Ectodermal cell (in vitro differentiated cells): ENCODE measurements around the gene PRODH2.
"Not testable (repeated sequence)": the region's sequence is repeated elsewhere in the genome, so short reads cannot be mapped to it uniquely, and the experiment has no call there.

Source experiments
- H3K27ac ChIP-seq: 2 replicates; pipeline ENCODE4 v1.7.0; 2013; ENCODE audit warnings: mild to moderate bottlenecking, low read depth, low read length; ENCODE audit not compliant: insufficient read depth, poor library complexity, severe bottlenecking
- H3K27me3 ChIP-seq: 2 replicates; pipeline ENCODE4 v1.7.0; 2013; ENCODE audit warnings: mild to moderate bottlenecking, low read length; ENCODE audit not compliant: insufficient read depth, control insufficient read depth, poor library complexity, severe bottlenecking
- H3K36me3 ChIP-seq: one replicate; pipeline ENCODE4 v1.7.0; 2013; ENCODE audit warnings: low read length; ENCODE audit not compliant: control insufficient read depth, insufficient read depth
- H3K4me1 ChIP-seq: one replicate; pipeline ENCODE4 v1.7.0; 2013; ENCODE audit warnings: low read length; ENCODE audit not compliant: control insufficient read depth, insufficient read depth
- H3K4me3 ChIP-seq: 2 replicates; pipeline ENCODE4 v1.7.0; 2013; ENCODE audit warnings: low read depth, low read length, control low read depth; ENCODE audit not compliant: insufficient read depth
- H3K9me3 ChIP-seq: 2 replicates; pipeline ENCODE4 v1.7.0; 2013; ENCODE audit warnings: mild to moderate bottlenecking, low read length, moderate library complexity; ENCODE audit not compliant: control insufficient read depth
- WGBS, 2 experiments: methylation state at CpG; one replicate each; pipeline ENCODE4 v1.1.7; 2013; ENCODE audit warnings: missing lambda C conversion rate in 2 of 2; 5-methylcytosine and 5-hydroxymethylcytosine counted together

Gene PRODH2

DNA sequence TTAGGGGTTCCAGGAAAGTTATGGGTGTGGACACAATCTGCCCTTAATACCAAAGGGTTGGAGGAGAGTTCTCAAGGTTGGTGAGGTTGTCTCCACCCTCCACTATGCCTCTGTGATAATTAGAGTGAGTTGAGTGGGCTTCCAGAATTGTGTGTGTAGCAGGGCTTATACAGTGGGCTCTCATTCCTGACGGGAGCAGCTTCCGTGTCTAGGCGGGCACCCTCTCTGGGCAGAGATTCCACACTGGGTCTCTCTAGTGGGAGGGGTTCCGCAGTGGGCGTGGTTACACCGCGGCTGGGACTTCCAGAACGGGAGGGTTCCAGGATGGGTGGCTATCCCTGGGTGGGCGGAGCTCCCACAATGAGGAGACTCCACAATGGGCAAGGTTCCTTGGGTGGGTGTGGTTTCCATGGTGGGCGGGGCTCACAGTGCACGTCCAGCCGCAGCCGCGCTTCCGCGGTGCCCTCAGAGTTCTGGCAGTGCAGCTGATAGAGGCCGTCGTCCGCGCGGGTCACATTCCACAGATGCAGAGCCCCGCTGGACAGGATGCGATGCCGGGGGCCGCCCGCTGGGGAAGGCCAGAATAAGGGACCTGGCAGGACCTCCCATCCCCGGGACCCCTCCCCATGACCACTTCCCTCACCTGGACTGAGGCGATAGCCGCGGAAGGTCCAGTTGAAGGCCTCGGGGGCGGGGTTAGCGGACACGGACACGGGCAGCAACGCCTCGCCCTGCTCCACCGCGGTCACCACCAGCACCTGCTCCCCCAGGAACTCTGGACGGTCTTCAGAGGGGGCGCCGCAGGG lies 31.2 kb upstream of the PRODH2 start:
- Histone ChIP-seq H3K4me3 (no peak overlapping the region), H3K4me1 (peaks cover 5% of the 10 kb centered on the region), H3K27me3 (peaks cover 87% of the 10 kb centered on the region), H3K36me3 (no peaks in the 10 kb centered on the region), H3K27ac (no peak overlapping the region), H3K9me3 (no peaks in the 10 kb centered on the region)
- 17 to 18% methylated on average over 42 of the region's 42 CpGs for WGBS, 2 experiments

DNA sequence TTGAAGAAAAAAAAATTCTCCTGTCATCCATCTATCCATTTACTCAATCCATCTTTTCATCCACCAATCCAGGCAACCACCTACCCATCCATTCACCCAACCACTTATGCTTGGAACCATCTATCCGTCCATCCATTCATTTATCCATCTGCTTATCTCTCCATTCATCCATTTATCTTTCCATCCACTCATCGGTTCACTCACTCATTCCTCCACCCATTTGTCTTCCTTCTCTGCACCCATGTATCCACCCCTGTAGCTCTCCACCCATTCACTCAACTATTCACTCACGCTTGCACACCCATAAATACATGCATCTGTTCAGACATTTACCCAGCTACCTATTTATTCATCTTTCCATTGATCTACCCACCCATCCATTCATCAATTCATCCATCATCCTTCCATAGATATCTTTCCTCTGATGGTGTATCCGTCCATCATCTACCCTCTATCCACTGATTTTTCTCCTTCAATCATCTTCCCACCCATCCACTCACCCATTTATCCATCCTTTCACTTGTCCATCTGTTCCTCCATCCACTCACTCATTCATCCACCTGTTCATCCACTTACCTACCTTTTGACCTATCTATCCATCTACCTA lies 30.1 kb upstream of the PRODH2 start:
- H3K4me3 ChIP-seq = no peak overlapping the region
- H3K9me3 ChIP-seq = no peaks in the 10 kb centered on the region
- no peak overlapping the region for H3K27ac ChIP-seq
- H3K4me1 ChIP-seq = peaks cover 5% of the 10 kb centered on the region
- H3K36me3 ChIP-seq = no peaks in the 10 kb centered on the region
- 80% methylated on average over 4 of the region's 4 CpGs for WGBS, 2 experiments
- peaks cover 77% of the 10 kb centered on the region for H3K27me3 ChIP-seq

DNA sequence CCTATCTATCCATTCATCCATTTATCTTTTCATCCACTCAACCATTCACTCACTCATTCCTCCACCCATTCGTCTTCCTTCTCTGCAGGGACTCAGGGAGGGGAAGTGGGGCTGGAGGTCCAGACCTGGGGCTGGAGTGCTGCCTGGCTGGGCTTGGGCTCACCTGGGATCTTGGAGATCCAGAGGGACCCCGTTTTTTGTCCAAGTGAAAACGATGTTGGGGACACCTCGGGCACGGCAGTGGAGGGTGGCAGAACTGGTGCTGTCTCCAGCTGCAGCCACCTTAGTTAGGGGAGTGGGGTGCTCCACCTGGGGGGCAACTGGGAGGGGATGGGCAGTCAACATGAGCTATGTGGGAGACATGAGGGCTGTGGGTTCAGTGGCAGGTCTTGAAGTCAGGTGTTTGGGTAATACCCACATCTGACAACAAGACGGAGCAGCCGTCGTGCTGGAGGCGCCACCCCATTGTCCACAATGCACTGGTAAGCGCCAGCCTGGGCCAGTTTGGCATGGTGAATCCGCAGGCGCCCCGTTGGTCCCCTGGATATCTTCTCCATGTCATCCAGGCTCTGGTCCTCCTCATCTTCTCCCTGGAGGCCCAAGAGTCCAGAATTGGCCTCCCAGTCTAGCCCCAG lies 29.4 kb upstream of the PRODH2 start:
- Histone ChIP-seq H3K36me3 (no peaks in the 10 kb centered on the region), H3K9me3 (no peaks in the 10 kb centered on the region), H3K4me1 (peaks cover 5% of the 10 kb centered on the region), H3K4me3 (no peak overlapping the region), H3K27me3 (peaks cover 71% of the 10 kb centered on the region), H3K27ac (no peak overlapping the region)
- WGBS, 2 experiments = 73 to 74% methylated on average over 13 of the region's 13 CpGs

DNA sequence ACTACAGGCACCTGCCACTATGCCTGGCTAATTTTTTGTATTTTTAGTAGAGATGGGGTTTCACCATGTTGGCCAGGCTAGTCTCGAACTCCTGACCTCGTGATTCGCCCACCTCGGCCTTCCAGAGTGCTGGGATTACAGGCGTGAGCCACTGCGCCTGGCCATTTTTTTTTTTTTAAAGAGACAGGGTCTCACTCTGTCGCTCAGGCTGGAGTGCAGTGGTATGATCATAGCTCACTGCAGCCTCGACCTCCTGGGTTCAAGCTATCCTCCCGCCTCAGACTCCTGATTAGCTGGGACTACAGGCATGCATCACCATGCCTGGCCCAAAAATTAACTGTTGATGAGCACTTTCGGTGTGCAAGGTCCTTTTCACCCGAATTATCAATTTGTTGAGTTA lies 23.5 kb upstream of the PRODH2 start:
- H3K36me3 ChIP-seq, H3K27ac ChIP-seq, H3K4me3 ChIP-seq, H3K4me1 ChIP-seq, H3K9me3 ChIP-seq: not testable (repeated sequence)
- 64 to 67% methylated on average over 11 of the region's 11 CpGs for WGBS, 2 experiments
- H3K27me3 ChIP-seq = peaks cover 24% of the 10 kb centered on the region

DNA sequence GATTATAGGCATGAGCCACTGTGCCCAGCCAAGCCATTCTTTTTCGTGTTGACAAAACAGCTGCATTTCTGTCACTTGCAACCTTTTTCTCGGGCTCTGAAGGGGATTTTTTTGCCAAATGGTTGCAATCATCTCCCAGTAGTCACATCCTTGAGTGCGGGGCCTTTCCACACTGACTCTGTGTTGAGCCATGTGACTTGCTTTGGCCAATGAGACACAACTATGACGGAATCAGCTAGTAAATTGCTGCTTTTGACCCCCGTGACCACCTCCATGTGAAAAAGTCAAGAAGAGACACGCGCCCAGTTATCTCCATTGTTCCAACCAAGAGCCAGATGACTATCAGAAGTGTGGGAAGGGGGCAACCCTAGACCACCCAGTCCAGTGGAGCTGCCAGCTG lies 21.3 kb upstream of the PRODH2 start:
- 73% methylated on average over 7 of the region's 7 CpGs for WGBS, 2 experiments
- no peaks in the 10 kb centered on the region for H3K4me1 ChIP-seq
- no peaks in the 10 kb centered on the region for H3K36me3 ChIP-seq
- peaks cover 28% of the 10 kb centered on the region for H3K27me3 ChIP-seq
- H3K27ac ChIP-seq = no peak overlapping the region
- no peak overlapping the region for H3K4me3 ChIP-seq
- H3K9me3 ChIP-seq = no peaks in the 10 kb centered on the region

DNA sequence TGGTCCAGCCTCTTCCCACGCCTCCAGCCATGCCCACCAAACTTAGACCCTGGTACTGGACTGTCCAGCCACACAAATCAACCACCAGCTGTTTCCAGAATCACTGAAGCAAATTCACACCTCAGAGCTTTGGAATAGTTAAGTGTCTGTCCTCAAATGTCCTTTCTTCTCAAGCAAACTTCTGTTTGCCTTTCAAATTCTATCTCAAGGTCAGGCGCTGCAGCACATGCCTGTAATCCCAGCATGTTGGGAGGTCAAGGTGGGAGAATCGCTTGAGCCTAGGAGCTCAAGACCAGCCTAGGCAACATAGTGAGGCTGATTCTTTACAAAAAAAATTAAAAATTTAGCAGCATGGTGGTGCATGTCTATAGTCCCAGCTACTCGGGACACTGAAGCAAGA lies 19.4 kb upstream of the PRODH2 start:
- Histone ChIP-seq H3K9me3 (no peaks in the 10 kb centered on the region), H3K27ac (no peak overlapping the region), H3K4me3 (no peak overlapping the region), H3K36me3 (no peaks in the 10 kb centered on the region), H3K27me3 (peaks cover 27% of the 10 kb centered on the region), H3K4me1 (no peaks in the 10 kb centered on the region)
- WGBS, 2 experiments = 72 to 77% methylated on average over 4 of the region's 4 CpGs

DNA sequence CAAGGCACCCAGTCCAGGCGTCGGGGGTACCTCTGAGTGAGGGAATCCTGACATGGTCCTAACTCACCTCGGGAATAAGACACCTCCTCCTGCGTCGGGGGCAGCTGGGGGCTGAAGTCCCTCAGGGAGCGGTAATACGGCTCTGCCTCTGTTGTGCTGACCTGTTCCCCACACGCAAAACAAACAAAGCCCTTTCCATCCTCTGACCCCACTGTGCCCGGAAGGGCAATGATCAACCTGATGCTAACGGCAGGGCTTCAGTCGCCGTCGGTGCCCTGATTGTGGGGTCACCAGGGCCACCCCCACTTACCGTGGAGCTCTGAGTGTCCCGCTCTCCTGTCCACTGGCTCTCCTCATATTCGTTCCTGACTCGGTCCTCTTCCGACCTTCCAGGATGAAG lies 18.3 kb upstream of the PRODH2 start:
- 74% methylated on average over 18 of the region's 18 CpGs for WGBS, 2 experiments
- no peaks in the 10 kb centered on the region for H3K36me3 ChIP-seq
- H3K27ac ChIP-seq = no peak overlapping the region
- H3K4me3 ChIP-seq = no peak overlapping the region
- no peaks in the 10 kb centered on the region for H3K4me1 ChIP-seq
- no peaks in the 10 kb centered on the region for H3K9me3 ChIP-seq
- H3K27me3 ChIP-seq = peaks cover 31% of the 10 kb centered on the region

DNA sequence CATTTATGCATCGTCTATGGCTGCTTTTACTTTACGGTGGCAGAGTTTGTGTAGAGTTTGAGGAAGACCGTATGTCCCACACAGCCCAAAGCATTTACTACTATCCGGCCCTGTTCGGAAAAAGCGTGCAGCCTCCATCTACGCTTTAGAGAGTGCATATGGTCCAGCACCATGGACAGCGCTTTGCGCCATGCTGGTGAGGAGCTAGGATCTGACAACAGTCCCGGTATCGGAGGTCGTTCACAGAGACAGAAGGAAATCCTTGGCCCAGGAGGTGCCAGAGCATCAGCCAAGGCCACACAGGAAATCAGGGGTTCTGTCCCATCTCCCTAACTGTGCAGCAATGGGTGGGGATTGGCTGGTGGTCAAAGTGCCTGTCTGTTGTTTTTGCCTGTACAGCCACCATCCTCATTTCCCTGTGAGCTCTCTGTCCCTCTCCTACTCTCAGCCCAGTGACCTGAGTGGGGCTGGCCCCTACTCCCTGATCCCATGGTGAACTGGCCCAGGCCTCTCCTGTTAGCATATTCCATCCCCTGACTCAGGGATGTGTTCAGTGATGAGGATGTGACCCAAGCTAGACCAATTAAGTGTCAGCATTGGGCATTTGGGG lies 16.2 kb upstream of the PRODH2 start:
- Histone ChIP-seq H3K36me3 (no peaks in the 10 kb centered on the region), H3K4me1 (no peaks in the 10 kb centered on the region), H3K27ac (no peak overlapping the region), H3K27me3 (peaks cover 29% of the 10 kb centered on the region), H3K4me3 (no peak overlapping the region), H3K9me3 (no peaks in the 10 kb centered on the region)
- WGBS, 2 experiments = 16 to 24% methylated on average over 12 of the region's 12 CpGs

DNA sequence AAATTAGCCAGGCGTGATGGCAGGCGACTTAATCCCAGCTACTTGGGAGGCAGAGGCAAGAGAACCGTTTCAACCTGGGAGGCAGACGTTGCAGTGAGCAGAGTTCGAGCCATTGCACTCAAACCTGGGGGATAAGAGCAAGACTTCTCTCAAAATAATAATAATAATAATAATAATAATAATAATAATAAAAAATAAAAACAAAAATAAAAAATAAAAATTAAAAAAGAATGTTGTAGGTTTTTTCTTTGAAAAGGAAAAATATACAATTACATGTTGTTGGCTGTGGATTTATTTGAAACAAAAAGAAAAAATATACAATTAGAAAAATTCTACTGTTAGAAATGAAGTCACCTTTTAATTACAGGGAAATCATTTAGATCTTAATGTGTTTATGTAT lies 11.5 kb upstream of the PRODH2 start:
- Histone ChIP-seq H3K27ac (no peak overlapping the region), H3K4me1 (no peaks in the 10 kb centered on the region), H3K4me3 (no peak overlapping the region), H3K27me3 (peaks cover 5% of the 10 kb centered on the region), H3K9me3 (no peaks in the 10 kb centered on the region), H3K36me3 (no peaks in the 10 kb centered on the region)
- 81 to 91% methylated on average over 4 to 5 of the region's 5 CpGs for WGBS, 2 experiments

DNA sequence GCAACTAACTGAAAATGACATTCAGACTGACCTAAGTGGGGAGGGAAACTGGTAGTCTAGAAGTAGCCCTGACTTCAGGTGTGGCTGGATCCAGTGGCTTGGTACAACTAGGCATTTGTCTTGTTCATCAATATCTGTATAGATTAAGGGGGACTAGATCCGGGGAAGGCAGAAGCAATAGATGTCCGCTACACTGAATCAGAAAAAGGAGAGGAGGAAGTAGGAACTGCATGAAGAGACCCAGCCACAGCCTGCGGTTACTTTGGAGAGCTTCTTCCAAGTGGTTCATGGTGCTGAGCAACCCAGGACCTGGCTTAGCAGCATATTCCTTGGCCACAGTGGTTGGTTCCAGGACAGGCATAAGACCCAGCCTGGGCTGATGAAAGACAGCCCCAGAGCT lies 9.9 kb upstream of the PRODH2 start:
- 77 to 83% methylated on average over 3 of the region's 3 CpGs for WGBS, 2 experiments
- Histone ChIP-seq H3K4me1 (no peaks in the 10 kb centered on the region), H3K27me3 (peaks cover 5% of the 10 kb centered on the region), H3K4me3 (no peak overlapping the region), H3K27ac (no peak overlapping the region), H3K36me3 (no peaks in the 10 kb centered on the region), H3K9me3 (no peaks in the 10 kb centered on the region)
